ENCODE data around the gene SHROOM3. TPM values are rescaled to one million over a fixed set of nuclear protein-coding genes. Genes with fewer than 3 reads are reported as not detected.

The SHROOM3 gene
- polyA plus RNA-seq, 1 donor from 2014 or later = 2.7 TPM

GRCh38 chr4:76540486-76540885, 105.5 kb downstream of the SHROOM3 start:
- Histone ChIP-seq H4K20me1 (ENCODE audit: insufficient read depth) (no peaks in the 10 kb centered on the region), H3K36me3 (ENCODE audit: insufficient read depth, low read length) (no peaks in the 10 kb centered on the region), H3K79me2 (replicated peaks; ENCODE audit: insufficient read depth, low read length) (no peaks in the 10 kb centered on the region), H3K9me2 (ENCODE audit: insufficient read depth, low read length) (no peaks in the 10 kb centered on the region), H2AFZ (ENCODE audit: low read depth, low read length) (no peak overlapping the region), H3K4me2 (ENCODE audit: low read length) (no peak overlapping the region), H3F3A (ENCODE audit: insufficient read depth, low read length, poor library complexity, severe bottlenecking) (no peaks in the 10 kb centered on the region), H3K9ac (ENCODE audit: low read length) (no peak overlapping the region), H3K27me3 (ENCODE audit: insufficient read depth, low read depth, low read length) (no peaks in the 10 kb centered on the region), H3K9me3 (ENCODE audit: low read length) (no peaks in the 10 kb centered on the region), H3K4me3 (ENCODE audit: low read length) (no peak overlapping the region), H3K27ac (ENCODE audit: low read length) (no peak overlapping the region)
- no peak for TF ChIP-seq MXI1 (conservative IDR thresholded peaks at IDR 0.05; ENCODE audit: poor library complexity, severe bottlenecking)
- TF ChIP-seq RAD21 (conservative IDR thresholded peaks at IDR 0.05) = no peak
- TF ChIP-seq, protein P1, sequence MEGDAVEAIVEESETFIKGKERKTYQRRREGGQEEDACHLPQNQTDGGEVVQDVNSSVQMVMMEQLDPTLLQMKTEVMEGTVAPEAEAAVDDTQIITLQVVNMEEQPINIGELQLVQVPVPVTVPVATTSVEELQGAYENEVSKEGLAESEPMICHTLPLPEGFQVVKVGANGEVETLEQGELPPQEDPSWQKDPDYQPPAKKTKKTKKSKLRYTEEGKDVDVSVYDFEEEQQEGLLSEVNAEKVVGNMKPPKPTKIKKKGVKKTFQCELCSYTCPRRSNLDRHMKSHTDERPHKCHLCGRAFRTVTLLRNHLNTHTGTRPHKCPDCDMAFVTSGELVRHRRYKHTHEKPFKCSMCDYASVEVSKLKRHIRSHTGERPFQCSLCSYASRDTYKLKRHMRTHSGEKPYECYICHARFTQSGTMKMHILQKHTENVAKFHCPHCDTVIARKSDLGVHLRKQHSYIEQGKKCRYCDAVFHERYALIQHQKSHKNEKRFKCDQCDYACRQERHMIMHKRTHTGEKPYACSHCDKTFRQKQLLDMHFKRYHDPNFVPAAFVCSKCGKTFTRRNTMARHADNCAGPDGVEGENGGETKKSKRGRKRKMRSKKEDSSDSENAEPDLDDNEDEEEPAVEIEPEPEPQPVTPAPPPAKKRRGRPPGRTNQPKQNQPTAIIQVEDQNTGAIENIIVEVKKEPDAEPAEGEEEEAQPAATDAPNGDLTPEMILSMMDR (IDR thresholded peaks at IDR 0.05; ENCODE audit: poor library complexity, severe bottlenecking) = no peak

- H3K36me3 ChIP-seq (ENCODE audit: insufficient read depth, low read length) = no peaks in the 10 kb centered on the region
- H3K9me3 ChIP-seq (ENCODE audit: low read length) = no peaks in the 10 kb centered on the region
- H3K27ac ChIP-seq (ENCODE audit: low read length) = no peak overlapping the region
- H3K9me2 ChIP-seq (ENCODE audit: insufficient read depth, low read length) = no peaks in the 10 kb centered on the region
- H3K9ac ChIP-seq (ENCODE audit: low read length) = no peak overlapping the region
- no peak overlapping the region for H3K4me3 ChIP-seq (ENCODE audit: low read length)
- H4K20me1 ChIP-seq (ENCODE audit: insufficient read depth) = no peaks in the 10 kb centered on the region
- no peaks in the 10 kb centered on the region for H3K27me3 ChIP-seq (ENCODE audit: insufficient read depth, low read depth, low read length)
- peaks cover 4% of the 10 kb centered on the region for H3K79me2 ChIP-seq (replicated peaks; ENCODE audit: insufficient read depth, low read length)
- TF ChIP-seq EP300 (conservative IDR thresholded peaks at IDR 0.05; ENCODE audit: poor library complexity, severe bottlenecking) (no peak), POLR2AphosphoS5 (IDR thresholded peaks at IDR 0.05) (no peak), SMC3 (conservative IDR thresholded peaks at IDR 0.05; ENCODE audit: poor library complexity) (no peak), EZH2 (IDR thresholded peaks at IDR 0.05; ENCODE audit: borderline replicate concordance, insufficient read depth, low read length, poor library complexity, severe bottlenecking) (no peak), MXI1 (conservative IDR thresholded peaks at IDR 0.05; ENCODE audit: poor library complexity, severe bottlenecking) (no peak), RAD21 (conservative IDR thresholded peaks at IDR 0.05) (no peak), TAF1 (IDR thresholded peaks at IDR 0.05; ENCODE audit: low read depth) (no peak)
- TF ChIP-seq, protein P2, sequence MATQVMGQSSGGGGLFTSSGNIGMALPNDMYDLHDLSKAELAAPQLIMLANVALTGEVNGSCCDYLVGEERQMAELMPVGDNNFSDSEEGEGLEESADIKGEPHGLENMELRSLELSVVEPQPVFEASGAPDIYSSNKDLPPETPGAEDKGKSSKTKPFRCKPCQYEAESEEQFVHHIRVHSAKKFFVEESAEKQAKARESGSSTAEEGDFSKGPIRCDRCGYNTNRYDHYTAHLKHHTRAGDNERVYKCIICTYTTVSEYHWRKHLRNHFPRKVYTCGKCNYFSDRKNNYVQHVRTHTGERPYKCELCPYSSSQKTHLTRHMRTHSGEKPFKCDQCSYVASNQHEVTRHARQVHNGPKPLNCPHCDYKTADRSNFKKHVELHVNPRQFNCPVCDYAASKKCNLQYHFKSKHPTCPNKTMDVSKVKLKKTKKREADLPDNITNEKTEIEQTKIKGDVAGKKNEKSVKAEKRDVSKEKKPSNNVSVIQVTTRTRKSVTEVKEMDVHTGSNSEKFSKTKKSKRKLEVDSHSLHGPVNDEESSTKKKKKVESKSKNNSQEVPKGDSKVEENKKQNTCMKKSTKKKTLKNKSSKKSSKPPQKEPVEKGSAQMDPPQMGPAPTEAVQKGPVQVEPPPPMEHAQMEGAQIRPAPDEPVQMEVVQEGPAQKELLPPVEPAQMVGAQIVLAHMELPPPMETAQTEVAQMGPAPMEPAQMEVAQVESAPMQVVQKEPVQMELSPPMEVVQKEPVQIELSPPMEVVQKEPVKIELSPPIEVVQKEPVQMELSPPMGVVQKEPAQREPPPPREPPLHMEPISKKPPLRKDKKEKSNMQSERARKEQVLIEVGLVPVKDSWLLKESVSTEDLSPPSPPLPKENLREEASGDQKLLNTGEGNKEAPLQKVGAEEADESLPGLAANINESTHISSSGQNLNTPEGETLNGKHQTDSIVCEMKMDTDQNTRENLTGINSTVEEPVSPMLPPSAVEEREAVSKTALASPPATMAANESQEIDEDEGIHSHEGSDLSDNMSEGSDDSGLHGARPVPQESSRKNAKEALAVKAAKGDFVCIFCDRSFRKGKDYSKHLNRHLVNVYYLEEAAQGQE (IDR thresholded peaks at IDR 0.05; ENCODE audit: borderline replicate concordance) = no peak
- TF ChIP-seq, protein P1 (IDR thresholded peaks at IDR 0.05; ENCODE audit: poor library complexity, severe bottlenecking) = no peak
- H3K4me2 ChIP-seq (ENCODE audit: low read length) = no peak overlapping the region
- H2AFZ ChIP-seq (ENCODE audit: low read depth, low read length) = no peak overlapping the region
- no peaks in the 10 kb centered on the region for H3F3A ChIP-seq (ENCODE audit: insufficient read depth, low read length, poor library complexity, severe bottlenecking)
Measured at GRCh38 chr4:76543378-76543777, 108.3 kb downstream of the SHROOM3 start.

Measured in neural cell (in vitro differentiated cells).